NK-92 treated with Interleukin-12 subunit alpha and Interleukin-12 subunit beta, amount 100 ng/mL, for 24 hours (cell line): Measurements from ENCODE around the gene PCK2.

Experiments
- DNase-seq: peaks from one replicate; lab custom pipeline; 2025; lab: John Stamatoyannopoulos, UW

The PCK2 gene

GRCh38 chr14:24137529-24138395 is 43.7 kb downstream of the PCK2 start:
- DNase-seq: no peak

- DNase-seq: no peak
Measured at GRCh38 chr14:24138396-24139271, 44.5 kb downstream of the PCK2 start.

GRCh38 chr14:24139272-24139934 is 45.3 kb downstream of the PCK2 start:
- no peak for DNase-seq

- peak; percentile 99 for DNase-seq
Measured at GRCh38 chr14:24141097-24141880, 47.2 kb downstream of the PCK2 start, which contains the start of gene EMC9. Gene EMC9, minus strand, starts transcription at chr14:24141591. Its CDS starts 287 bp downstream, at chr14:24141304.

GRCh38 chr14:24143511-24143910 is 49.4 kb downstream of the PCK2 start:
- no peak for DNase-seq

GRCh38 chr14:24144451-24144850 is 50.3 kb downstream of the PCK2 start:
- no peak for DNase-seq

- no peak for DNase-seq
Measured at GRCh38 chr14:24145219-24145618, 51.1 kb downstream of the PCK2 start.

GRCh38 chr14:24145690-24146452 is 51.8 kb downstream of the PCK2 start:
- no peak for DNase-seq

GRCh38 chr14:24146453-24146977 is 52.4 kb downstream of the PCK2 start, which contains the start of gene PSME2:
Gene PSME2, minus strand, starts transcription at chr14:24146610. Its CDS starts 29 bp downstream, at chr14:24146581.
- DNase-seq: peak; percentile 95

GRCh38 chr14:24146978-24147760 is 53.1 kb downstream of the PCK2 start, which contains the start of gene RNF31:
Gene RNF31, plus strand, starts transcription at chr14:24147498. Its CDS starts 201 bp downstream, at chr14:24147699.
- DNase-seq: peak; percentile 97

- no peak for DNase-seq
Measured at GRCh38 chr14:24147761-24148428, 53.8 kb downstream of the PCK2 start.

GRCh38 chr14:24149302-24149969 is 55.3 kb downstream of the PCK2 start:
- DNase-seq: no peak

GRCh38 chr14:24150061-24150460 is 56.0 kb downstream of the PCK2 start:
- no peak for DNase-seq

GRCh38 chr14:24150567-24150966 is 56.5 kb downstream of the PCK2 start:
- DNase-seq: no peak

GRCh38 chr14:24150993-24151392 is 56.9 kb downstream of the PCK2 start:
- no peak for DNase-seq

GRCh38 chr14:24151404-24152080 is 57.4 kb downstream of the PCK2 start:
- DNase-seq: no peak
